GM18951 (cell line): Measurements from ENCODE around the gene TXNRD2.

Experiments
- POLR2A ChIP-seq: IDR thresholded peaks from 4 replicates; pipeline ENCODE4 v1.6.1; 2011; ENCODE audit warnings: mild to moderate bottlenecking; ENCODE audit not compliant: insufficient read length, insufficient read depth; ENCODE audit errors: extremely low read depth
- in situ Hi-C: fragments of 300-500 bp; cut with MboI; formaldehyde crosslinking; loops from one replicate; pipeline ENCODE4 v1.12.0; 2022; ENCODE audit warnings: low sequenced_read_pairs, mixed read lengths, inconsistent platforms; ENCODE audit not compliant: unreplicated experiment

The TXNRD2 gene

DNA sequence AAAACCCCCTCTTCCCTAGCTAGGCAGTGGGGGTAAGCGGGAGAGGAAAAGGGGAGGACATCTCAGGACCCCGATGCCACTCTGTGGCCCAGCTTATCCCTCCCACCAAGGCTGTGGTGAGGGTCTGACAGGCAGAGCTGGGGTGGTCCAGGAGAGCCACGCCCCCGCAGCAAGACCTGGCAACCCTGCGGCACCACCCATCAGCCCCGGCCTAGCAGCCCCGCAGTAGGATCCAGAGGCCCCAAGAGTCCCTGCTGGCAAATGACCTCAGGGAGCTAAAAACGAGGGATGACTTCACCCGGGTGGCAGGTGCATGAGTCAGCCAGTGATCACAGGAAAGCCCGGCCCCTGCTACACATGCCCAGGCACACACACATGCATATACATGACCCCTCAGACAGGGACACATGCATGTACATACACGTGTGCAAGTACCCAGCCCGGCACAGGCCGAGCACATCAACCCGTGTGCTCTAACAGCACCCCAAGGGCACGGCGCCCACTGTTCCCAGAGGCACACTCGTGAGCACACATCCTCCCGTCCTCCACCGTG lies 42.7 kb upstream of the TXNRD2 start:
- in situ Hi-C loops: no loop called here
- no peak for TF ChIP-seq POLR2A

DNA sequence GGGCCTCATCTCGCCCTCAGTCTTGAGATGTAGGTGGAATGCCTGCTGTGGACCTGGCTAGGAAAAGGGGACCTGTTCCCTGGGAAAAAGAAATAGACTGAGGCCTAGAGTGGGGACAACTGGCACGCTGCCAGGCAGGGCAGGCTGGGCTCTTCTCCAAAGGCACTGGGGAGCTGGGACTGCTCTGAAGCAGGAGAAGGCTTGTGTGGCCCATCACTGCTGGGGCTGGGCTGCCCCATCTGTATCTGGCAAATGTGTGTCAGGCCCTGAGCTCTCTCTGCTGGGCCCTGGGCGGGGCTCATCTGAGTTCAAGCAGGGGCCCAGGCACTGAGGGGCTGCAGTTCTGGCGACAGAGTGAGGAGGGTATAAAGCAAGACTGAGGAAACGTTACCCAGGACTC lies 42.1 kb upstream of the TXNRD2 start:
- in situ Hi-C loops: no loop called here

DNA sequence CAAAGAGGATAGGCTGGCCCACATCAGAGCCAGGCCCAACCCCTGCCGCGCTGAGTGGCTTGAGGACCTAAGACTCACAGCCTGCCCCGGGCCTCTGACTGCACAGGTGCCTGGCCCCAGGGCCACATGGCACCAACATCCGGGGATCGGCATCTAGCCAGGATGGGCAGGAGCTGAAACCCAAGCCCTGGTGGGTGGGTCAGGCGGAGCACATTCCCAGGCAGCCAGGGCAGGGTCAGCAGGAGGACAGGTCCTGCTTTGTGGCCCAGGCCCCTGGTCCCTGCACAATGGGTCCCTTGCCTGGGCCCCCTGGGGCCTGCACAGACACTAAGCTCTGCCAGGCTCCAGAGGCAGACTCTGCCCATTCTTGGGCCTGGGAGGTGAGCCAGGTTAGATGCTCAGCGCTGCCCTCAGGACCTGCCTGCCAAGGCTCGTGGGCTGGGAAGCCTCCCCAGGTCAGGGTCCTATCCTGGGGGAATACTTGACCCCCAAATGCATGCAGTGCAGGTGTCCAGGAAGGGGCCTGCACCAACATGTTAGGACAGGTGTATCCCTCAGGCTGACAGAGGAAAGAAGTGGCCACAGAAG lies 41.5 kb upstream of the TXNRD2 start:
- no peak for TF ChIP-seq POLR2A
- in situ Hi-C loops: no loop called here

More for the DNA sequence above, 42.1 kb upstream of the TXNRD2 start:
- TF ChIP-seq POLR2A: no peak

DNA sequence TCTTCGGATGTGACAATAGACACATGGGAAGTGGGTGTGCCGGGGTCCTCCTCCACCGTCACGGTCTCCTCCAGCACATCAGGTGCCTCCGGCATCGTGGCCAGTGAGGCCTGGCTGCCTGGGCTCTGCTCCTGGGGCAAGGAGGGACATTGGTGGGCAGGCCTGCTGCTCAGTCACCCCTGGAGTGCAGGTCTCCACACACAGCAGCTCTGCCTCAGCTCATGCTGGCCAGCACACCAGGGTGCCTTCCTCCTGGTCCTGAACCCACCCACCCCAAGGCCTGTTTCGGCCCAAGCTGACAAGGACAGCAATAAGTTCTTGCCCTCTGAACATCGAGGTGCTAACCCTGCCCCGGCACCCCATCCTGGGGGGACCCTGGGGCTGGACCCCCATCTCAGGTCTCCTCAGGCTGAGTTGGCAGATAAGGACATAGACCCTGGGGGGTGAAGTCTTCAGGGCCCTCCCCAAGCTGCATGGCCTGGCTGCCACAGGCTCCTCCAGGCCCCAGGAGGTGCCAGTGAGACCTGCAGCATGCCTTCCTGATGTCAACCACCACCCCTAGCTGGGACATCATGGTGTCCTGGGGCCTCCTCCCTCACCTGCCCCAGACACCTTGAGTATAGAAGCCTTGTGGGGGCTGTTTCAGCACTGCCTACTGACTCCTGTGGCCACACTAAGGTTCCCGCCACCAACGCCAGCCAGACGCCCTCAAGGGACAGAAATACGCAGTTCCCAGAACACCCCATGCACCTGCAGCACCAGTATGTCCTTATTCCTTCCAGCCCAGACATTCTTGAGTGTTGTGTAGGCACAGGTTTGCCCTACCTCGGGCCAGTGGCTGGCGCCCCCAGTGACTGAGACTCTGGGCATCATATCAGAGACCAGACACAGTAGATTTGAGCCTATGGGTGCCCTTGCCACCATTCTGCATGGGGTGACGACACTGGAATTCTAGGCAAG lies 40.6 kb upstream of the TXNRD2 start:
- no peak for TF ChIP-seq POLR2A
- in situ Hi-C loops: no loop called here

DNA sequence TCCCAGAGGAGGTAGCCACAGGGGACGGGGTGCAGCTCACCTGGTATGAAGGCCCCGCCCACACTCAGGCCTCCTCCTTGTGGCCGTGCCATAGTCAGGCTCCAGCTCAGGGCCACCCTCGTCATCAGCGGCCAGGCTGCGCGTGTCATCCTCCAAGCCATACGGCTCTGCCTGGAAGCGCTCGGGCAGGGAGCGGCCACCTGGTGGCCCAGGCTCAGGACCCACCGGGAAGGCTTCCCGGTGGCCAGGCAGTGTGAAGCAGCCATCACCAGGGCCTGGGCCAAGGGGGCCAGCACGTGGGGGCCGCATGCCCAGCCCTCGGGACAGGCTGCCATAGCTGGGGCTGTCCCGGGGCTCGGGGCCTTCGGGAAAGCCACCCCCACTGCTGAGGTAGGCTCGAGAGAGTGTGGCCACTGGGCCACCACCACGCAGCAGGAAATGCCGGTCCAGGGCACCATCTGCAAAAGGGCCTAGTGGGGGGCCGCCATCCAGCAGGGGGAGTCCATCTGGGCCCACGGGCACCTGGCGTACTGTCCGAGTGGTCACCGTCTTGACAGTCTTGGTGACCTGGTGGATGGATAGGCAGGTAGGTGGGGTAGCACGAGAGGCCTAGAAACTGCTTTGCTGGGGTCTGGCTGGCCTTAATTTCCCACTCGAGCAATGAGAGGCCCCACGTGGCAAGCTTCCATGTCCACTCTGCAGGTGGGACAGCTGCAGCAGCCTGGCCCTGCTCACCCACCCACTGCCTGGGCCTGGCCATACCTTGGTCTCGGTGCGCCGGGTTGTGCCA lies 39.7 kb upstream of the TXNRD2 start:
- TF ChIP-seq POLR2A: no peak
- in situ Hi-C loops: no loop called here

DNA sequence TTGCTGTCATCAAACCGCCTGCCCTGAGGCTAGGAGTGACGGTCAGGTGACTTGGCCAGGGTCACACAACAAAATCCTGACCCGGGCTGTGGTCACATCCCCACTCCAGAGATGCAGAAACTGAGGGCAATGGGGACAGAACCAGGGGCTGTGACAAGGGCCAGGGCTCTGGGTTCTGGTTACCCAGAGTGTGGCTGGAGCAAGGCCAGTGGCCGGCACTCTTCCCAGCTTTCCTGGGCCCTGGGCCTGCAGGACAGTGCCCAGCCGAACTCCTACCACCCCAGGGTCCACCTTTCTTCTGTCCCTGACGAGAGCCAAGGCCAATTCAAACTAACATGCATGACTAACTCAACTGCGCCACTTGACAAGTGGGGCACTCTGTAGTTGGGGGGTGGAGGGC lies 39.1 kb upstream of the TXNRD2 start:
- in situ Hi-C loops: no loop called here
- TF ChIP-seq POLR2A: no peak

DNA sequence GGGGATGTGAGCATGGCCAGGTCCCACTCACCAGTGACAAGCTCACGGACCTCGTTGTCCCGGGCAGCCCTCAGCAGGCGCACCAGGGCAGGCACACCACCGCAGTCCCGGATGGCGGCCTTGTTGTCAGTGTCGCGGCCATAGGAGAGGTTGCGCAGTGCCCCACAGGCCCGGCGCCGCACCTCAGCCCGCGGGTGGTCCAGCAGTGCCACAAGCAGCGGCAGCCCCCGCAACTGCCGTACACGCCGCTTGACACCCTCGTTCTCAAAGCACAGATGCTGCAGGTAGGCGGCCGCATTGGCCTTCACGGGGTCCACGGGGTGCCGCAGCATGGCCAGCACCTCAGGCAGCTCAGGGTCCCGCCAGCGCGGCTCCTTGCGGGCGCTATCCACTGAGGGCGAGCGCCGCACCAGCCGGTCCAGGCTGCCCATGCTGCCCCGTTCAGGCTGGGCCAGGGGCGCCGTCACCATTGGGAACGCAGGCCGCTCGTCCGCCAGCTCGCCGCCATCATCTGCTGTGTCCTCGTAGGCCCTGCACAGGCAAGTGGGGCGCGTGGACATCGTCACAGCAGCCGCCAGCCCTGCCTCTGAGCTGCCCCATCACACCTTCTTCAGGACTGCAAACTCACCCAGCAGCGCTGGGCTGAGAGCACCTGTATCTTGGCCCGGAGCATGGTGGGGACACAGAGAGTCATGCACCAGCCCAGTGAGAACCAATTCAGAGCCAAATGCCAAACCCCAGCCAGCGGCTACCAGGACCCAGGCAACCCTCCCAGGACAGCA lies 38.3 kb upstream of the TXNRD2 start:
- TF ChIP-seq POLR2A: no peak
- in situ Hi-C loops: no loop called here

DNA sequence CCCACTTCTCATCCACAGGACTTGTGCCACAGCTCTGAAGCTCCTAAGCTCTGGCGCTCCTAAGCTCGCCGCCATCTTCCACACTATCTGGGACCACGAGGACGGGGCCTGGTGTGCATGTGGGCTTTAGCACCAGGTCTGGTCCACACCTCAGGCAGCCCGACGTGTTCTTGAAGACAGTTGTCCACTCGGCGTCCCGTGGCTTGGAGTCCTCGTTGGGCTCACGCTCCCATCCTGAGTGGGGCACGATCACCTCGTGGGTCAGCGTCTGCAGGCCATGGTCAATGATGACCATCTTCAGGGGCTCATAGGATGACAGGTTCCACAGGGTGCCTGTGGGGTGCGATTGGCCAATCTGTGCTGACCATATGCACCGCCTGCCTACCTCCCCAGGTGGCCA lies 37.1 kb upstream of the TXNRD2 start:
- in situ Hi-C loops: no loop called here
- no peak for TF ChIP-seq POLR2A

DNA sequence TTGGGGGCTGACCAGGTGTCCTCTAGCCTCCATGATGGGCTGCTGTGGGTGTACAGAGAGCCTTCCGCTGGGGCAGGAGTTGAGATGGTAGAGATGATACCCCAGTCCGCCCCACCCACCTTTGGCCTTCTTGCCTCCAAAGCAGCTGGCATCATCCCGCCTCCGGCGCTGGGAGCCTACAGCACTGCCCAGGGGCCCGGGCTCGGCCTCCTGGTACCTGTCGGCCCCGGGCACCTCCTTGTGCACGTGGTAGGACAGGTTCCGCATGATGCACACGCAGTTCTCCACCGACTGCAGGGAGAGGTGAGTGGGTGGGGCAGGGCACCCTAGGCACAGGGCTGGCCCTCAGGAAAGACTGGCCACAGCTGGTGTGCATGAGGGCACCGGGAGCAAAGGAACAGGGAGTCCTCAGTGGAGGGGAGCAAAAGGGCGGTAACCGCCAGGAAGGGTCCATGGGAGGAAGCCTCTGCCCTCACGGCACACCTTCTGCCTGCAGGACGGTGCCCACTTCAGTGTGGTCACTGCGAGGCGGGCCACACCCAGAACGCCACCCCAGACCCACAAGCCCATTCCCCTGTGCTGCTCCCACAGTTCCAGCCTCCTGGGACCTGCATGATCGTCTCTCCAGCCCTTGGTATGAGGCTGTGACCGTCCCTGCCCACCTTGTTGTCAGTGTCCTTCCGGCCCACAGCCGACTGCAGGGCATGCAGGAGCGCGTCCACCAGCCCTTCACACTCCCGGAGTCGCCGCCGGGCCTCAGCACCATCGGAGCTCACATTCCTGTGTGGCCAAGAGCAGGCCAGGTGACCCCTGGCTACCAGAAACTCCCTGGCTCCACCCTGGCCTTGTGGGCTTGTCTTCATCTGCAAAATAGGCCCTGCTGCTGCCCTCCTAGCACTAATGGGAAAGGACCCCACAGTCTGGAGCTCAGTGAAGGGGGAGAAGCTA lies 36.0 kb upstream of the TXNRD2 start:
- no peak for TF ChIP-seq POLR2A
- in situ Hi-C loops: no loop called here

DNA sequence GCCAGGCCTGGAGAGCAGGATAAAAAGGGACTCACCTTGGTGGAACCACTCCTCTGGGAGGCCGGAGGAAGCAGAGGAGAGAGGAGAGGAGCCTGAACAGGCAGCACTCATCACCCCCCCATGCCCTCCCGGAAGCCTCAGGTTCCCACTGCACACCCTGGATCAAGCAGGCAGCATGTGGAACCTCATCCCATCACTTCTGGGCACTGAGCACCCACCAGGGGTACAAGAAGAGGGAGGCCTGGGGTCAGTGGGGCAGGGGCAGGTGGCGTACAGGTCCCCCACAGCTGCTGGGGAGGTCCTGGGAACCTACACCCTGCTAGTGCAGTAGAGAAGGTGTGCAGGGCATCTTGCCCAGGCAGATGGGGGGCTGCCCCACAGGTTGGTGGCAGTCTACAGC lies 35.1 kb upstream of the TXNRD2 start:
- no peak for TF ChIP-seq POLR2A
- in situ Hi-C loops: no loop called here

DNA sequence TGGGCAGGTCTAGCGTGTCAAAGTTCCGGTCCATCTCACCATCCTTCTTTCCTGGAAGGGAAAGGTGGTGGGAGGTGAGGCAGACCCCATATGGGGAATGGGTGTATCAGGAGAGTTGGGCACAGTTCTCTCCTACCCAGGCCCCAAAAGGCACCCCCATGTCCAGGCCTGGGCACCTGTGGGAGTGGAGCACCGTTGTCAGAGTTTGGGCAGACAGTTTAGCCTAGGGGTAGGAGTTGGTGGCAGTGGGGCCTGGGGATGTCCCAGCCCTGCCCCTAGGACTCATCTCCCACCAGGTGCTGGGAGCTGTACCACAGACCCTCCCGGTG lies 34.1 kb upstream of the TXNRD2 start:
- in situ Hi-C loops: no loop called here
- TF ChIP-seq POLR2A: no peak

DNA sequence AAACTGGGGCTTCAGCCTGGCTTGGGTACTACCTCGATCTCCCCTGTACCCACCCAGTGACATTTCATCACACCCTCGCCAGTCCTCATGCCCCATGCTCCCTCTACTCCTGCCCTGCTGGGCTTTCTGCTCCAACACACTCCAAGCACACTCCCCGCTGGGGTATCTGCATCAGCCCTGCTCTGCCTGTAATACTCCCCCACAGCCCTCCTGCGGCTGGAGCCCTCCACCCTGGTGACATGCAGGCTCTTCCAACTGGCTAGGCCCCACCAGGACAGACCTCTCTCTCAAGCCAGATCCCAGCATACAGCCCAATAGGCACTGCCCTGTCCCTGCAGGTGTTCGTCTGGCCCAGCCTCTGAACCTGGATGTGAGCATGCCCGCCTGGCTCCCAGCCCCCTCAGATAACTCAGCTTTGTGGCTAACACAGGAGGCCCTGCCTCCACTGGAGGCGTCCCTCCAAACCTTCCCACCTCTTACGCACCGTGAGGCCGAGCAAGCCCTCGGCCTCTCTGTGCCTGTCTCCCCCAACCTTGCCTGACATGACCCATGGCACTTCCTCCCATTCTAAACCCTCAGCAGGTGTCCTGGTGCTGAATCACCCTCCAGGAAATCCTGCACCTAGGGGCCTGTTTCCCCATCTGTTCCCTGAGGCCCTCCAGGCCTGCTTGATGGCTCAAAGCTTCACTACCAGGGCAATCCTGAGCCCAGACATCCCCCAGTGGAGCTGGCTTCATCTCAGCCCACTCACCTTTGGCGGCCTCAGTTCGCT lies 33.5 kb upstream of the TXNRD2 start:
- no peak for TF ChIP-seq POLR2A
- in situ Hi-C loops: no loop called here
